HCT116 (cell line): ENCODE measurements around the gene CMA1. TPM values are rescaled to one million over a fixed set of nuclear protein-coding genes. Genes with fewer than 3 reads are reported as not detected.

ENCODE experiments used
- ATAC-seq: fragments of 200-7000 bp; cut with Tn5 transposase; 2 replicates; pipeline ENCODE4 v1.9.1; 2020; ENCODE audit warnings: mild to moderate bottlenecking, moderate library complexity
- BruUV-seq: library from RNA; stranded (reverse); fragments of 400-500 nt; replicated peaks from 2 replicates; lab custom pipeline; 2021; lab: Mats Ljungman, UMichigan
- CTCF ChIA-PET: fragments of 300-600 bp; sonication (Branson Sonifier 250); formaldehyde crosslinking; loops from one replicate; lab custom pipeline; 2021; ENCODE audit warnings: antibody characterized with exemption; lab: Charles Lee
- POLR2A ChIA-PET: fragments of 300-600, 350-600 bp; sonication (Branson Sonifier 250); formaldehyde crosslinking; loops from one replicate; lab custom pipeline; 2021; ENCODE audit warnings: antibody characterized with exemption; lab: Charles Lee
- RAD21 ChIA-PET, 2 experiments: fragments of 300-600 bp; sonication (Branson Sonifier 250); formaldehyde crosslinking; loops; one replicate each; lab custom pipeline; 2023; ENCODE audit warnings: low total read pairs in 2 of 2; ENCODE audit not compliant: uncharacterized antibody in 2 of 2, unreplicated experiment in 2 of 2, low non-redundant PET in 1 of 2; lab: Charles Lee
- DNase-seq: peaks from one replicate; pipeline ENCODE4 v3.0.0-alpha.2; 2010; ENCODE audit warnings: low read depth, low spot score
- H2AFZ ChIP-seq: fragments of 200-600 bp; shearing (Covaris generic), sonication (generic); 2 replicates; pipeline ENCODE4 v1.6.1; 2017; ENCODE audit warnings: low read depth, mixed run types, mixed read lengths, antibody characterized with exemption, low read length; ENCODE audit not compliant: poor library complexity, severe bottlenecking
- H3K27ac ChIP-seq: 2 replicates; pipeline ENCODE4 v1.5.1; 2012; ENCODE audit warnings: low read depth, low read length
- H3K27me3 ChIP-seq: fragments of 200-600 bp; sonication (generic); 2 replicates; pipeline ENCODE4 v1.6.1; 2016; ENCODE audit warnings: mixed run types, low read length, mixed read lengths; ENCODE audit not compliant: insufficient read depth
- H3K36me3 ChIP-seq, 2 experiments: fragments of 200-500 bp in 1 of 2; fragments of 200-600 bp in 1 of 2; sonication (Bioruptor generic) in 1 of 2; sonication (generic) in 1 of 2; 2 replicates each; pipeline versions ENCODE4 v1.5.1 to v1.6.1; 2014 to 2016; ENCODE audit warnings: low read length in 2 of 2, inconsistent platforms in 1 of 2, mixed read lengths in 1 of 2, mixed run types in 1 of 2; ENCODE audit not compliant: insufficient read depth in 2 of 2, control insufficient read depth in 1 of 2
- H3K4me1 ChIP-seq, 2 experiments: fragments of 200-600 bp in 1 of 2; sonication (generic) in 1 of 2; 2 replicates each; pipeline versions ENCODE4 v1.5.1 to v1.6.1; 2012 to 2017; ENCODE audit warnings: low read length in 2 of 2, inconsistent platforms in 1 of 2, mild to moderate bottlenecking in 1 of 2, mixed read lengths in 1 of 2, mixed run types in 1 of 2, moderate library complexity in 1 of 2; ENCODE audit not compliant: insufficient read depth in 2 of 2, control insufficient read depth in 1 of 2
- H3K4me2 ChIP-seq: fragments of 200-600 bp; sonication (generic); 2 replicates; pipeline ENCODE4 v1.6.1; 2017; ENCODE audit warnings: mixed run types, low read length, mixed read lengths
- H3K4me3 ChIP-seq, 2 experiments: fragments of 200-600 bp in 1 of 2; sonication (generic) in 1 of 2; replicated peaks in 1 of 2; 2 replicates each; pipeline ENCODE4 v1.5.1; 2011 to 2016; ENCODE audit warnings: low read length in 2 of 2, control low read depth in 1 of 2, low read depth in 1 of 2, mild to moderate bottlenecking in 1 of 2, mixed read lengths in 1 of 2, mixed run types in 1 of 2
- H3K79me2 ChIP-seq: fragments of 200-600 bp; sonication (generic); 2 replicates; pipeline ENCODE4 v1.6.1; 2017; ENCODE audit warnings: mild to moderate bottlenecking, mixed run types, low read length, moderate library complexity, mixed read lengths; ENCODE audit not compliant: insufficient read depth
- H3K9ac ChIP-seq: fragments of 200-600 bp; sonication (generic); 2 replicates; pipeline ENCODE4 v1.6.1; 2016; ENCODE audit warnings: low read length, mixed read lengths
- H3K9me2 ChIP-seq: fragments of 200-600 bp; sonication (generic), shearing (Covaris generic); 2 replicates; pipeline ENCODE4 v1.6.1; 2017; ENCODE audit warnings: mixed run types, mild to moderate bottlenecking, moderate library complexity; ENCODE audit not compliant: insufficient read depth
- H3K9me3 ChIP-seq, 2 experiments: fragments of 200-500 bp in 1 of 2; fragments of 200-600 bp in 1 of 2; sonication (Bioruptor generic) in 1 of 2; sonication (generic) in 1 of 2; 2 replicates each; pipeline ENCODE4 v1.6.1; 2014 to 2017; ENCODE audit warnings: low read length in 2 of 2, mixed read lengths in 2 of 2, inconsistent platforms in 1 of 2, low read depth in 1 of 2, mild to moderate bottlenecking in 1 of 2, mixed run types in 1 of 2, moderate library complexity in 1 of 2; ENCODE audit not compliant: control insufficient read depth in 1 of 2, insufficient read depth in 1 of 2
- H4K20me1 ChIP-seq: fragments of 200-600 bp; sonication (generic), shearing (Covaris generic); 2 replicates; pipeline ENCODE4 v1.6.1; 2017; ENCODE audit warnings: mixed run types, mild to moderate bottlenecking, moderate library complexity; ENCODE audit not compliant: insufficient read depth
- CEBPB ChIP-seq: IDR thresholded peaks from 2 replicates; pipeline ENCODE4 v1.6.1; 2012; ENCODE audit warnings: low read depth
- EZH2 ChIP-seq: fragments of 200-600 bp; sonication (generic); IDR thresholded peaks from 2 replicates; pipeline ENCODE4 v1.6.1; 2017; ENCODE audit warnings: antibody characterized with exemption, mixed run types
- EZH2phosphoT487 ChIP-seq: fragments of 200-600 bp; IDR thresholded peaks from 2 replicates; pipeline ENCODE4 v1.6.1; 2018; ENCODE audit warnings: antibody characterized with exemption, borderline replicate concordance
- JUND ChIP-seq: IDR thresholded peaks from 2 replicates; pipeline ENCODE4 v1.6.1; 2012
- POLR2AphosphoS5 ChIP-seq: IDR thresholded peaks from 2 replicates; pipeline ENCODE4 v1.6.1; 2011; ENCODE audit warnings: mild to moderate bottlenecking, low read depth, low read length, moderate library complexity
- TCF7L2 ChIP-seq: IDR thresholded peaks from 2 replicates; pipeline ENCODE4 v1.7.0; 2011; ENCODE audit warnings: borderline replicate concordance, inconsistent platforms; ENCODE audit not compliant: insufficient read depth, insufficient read length; ENCODE audit errors: extremely low read depth
- intact Hi-C: fragments of 100-400 bp; cut with micrococcal nuclease; formaldehyde crosslinking; loops from 2 replicates; pipeline ENCODE4 v1.10.0; 2022
- total RNA-seq: library from RNA; stranded (reverse); gene quantifications from one replicate; pipeline ENCODE4 v1.2.1, GENCODE V29; 2021; ENCODE audit not compliant: unreplicated experiment
- TF ChIP-seq, protein P1 (sequence below): IDR thresholded peaks from 2 replicates; pipeline ENCODE4 v1.6.1; 2012
- TF ChIP-seq, protein P2 (sequence below), 3 experiments: fragments of 200-600 bp in 1 of 3; sonication (generic) in 1 of 3; IDR thresholded peaks in 2 of 3; conservative IDR thresholded peaks in 1 of 3; 2 replicates each; pipeline ENCODE4 v1.5.1; 2012 to 2017; ENCODE audit warnings: low read depth in 2 of 3, low read length in 2 of 3, antibody characterized with exemption in 1 of 3, borderline replicate concordance in 1 of 3, control low read depth in 1 of 3, mild to moderate bottlenecking in 1 of 3, mixed read lengths in 1 of 3, mixed run types in 1 of 3, moderate library complexity in 1 of 3; ENCODE audit not compliant: insufficient read depth in 1 of 3

Gene CMA1
- total RNA-seq, 1 experiment from 2014 or later: not detected

- Histone ChIP-seq H3K9ac (no peak overlapping the region), H3K9me2 (no peaks in the 10 kb centered on the region), H3K36me3 (no peaks in the 10 kb centered on the region), H3K4me2 (no peak overlapping the region), H3K4me3 (no peak overlapping the region), H2AFZ (no peak overlapping the region), H3K4me1 (no peaks in the 10 kb centered on the region), H3K27me3 (no peaks in the 10 kb centered on the region), H3K79me2 (no peaks in the 10 kb centered on the region), H3K27ac (no peak overlapping the region), H3K9me3 (no peaks in the 10 kb centered on the region), H4K20me1 (no peaks in the 10 kb centered on the region)
- TF ChIP-seq POLR2AphosphoS5 (no peak), EZH2 (no peak), TCF7L2 (no peak), CEBPB (no peak), JUND (no peak), EZH2phosphoT487 (no peak)
- TF ChIP-seq, protein P1, sequence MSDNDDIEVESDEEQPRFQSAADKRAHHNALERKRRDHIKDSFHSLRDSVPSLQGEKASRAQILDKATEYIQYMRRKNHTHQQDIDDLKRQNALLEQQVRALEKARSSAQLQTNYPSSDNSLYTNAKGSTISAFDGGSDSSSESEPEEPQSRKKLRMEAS: no peak
- TF ChIP-seq, protein P2, sequence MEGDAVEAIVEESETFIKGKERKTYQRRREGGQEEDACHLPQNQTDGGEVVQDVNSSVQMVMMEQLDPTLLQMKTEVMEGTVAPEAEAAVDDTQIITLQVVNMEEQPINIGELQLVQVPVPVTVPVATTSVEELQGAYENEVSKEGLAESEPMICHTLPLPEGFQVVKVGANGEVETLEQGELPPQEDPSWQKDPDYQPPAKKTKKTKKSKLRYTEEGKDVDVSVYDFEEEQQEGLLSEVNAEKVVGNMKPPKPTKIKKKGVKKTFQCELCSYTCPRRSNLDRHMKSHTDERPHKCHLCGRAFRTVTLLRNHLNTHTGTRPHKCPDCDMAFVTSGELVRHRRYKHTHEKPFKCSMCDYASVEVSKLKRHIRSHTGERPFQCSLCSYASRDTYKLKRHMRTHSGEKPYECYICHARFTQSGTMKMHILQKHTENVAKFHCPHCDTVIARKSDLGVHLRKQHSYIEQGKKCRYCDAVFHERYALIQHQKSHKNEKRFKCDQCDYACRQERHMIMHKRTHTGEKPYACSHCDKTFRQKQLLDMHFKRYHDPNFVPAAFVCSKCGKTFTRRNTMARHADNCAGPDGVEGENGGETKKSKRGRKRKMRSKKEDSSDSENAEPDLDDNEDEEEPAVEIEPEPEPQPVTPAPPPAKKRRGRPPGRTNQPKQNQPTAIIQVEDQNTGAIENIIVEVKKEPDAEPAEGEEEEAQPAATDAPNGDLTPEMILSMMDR (IDR thresholded peaks at IDR 0.05 in 2 of 3, conservative IDR thresholded peaks at IDR 0.05 in 1 of 3; ENCODE audit: borderline replicate concordance in 1 of 3, insufficient read depth in 1 of 3, low read depth in 2 of 3, low read length in 2 of 3): no peak
- intact Hi-C loops: no loop called here
- CTCF ChIA-PET: no interaction called here
- POLR2A ChIA-PET: no interaction called here
- RAD21 ChIA-PET: no interaction called here
- no peak for DNase-seq
- BruUV-seq: no TSS peak
- no peak for ATAC-seq
Measured at GRCh38 chr14:24542346-24542936, 34.4 kb upstream of the CMA1 start.
